Naive thymus-derived CD4-positive, alpha-beta T cell (primary cell): Measurements from ENCODE around the gene TMEM178B. TPM values are rescaled to one million over a fixed set of nuclear protein-coding genes. Genes with fewer than 3 reads are reported as not detected.

Source experiments
- ATAC-seq: fragments of 150-1000 bp; cut with Tn5 transposase; 2 replicates; pipeline ENCODE4 v1.10.0; 2021; ENCODE audit warnings: mild to moderate bottlenecking, moderate library complexity
- CTCF ChIA-PET: fragments of 350-600 bp; sonication (Branson Sonifier 250); formaldehyde crosslinking; loops from one replicate; lab custom pipeline; 2021; ENCODE audit warnings: antibody characterized with exemption; lab: Charles Lee
- POLR2A ChIA-PET: fragments of 350-600 bp; sonication (Branson Sonifier 250); formaldehyde crosslinking; loops from one replicate; lab custom pipeline; 2021; ENCODE audit warnings: antibody characterized with exemption, inconsistent platforms; lab: Charles Lee
- DNase-seq, 9 donors: peaks; one replicate each; pipeline versions ENCODE4 v3.0.0 to v3.0.0-alpha.2; 2020 to 2022; ENCODE audit warnings: mixed read lengths in 1 of 9
- H3K27ac ChIP-seq: one replicate; pipeline ENCODE4 v1.7.0; 2013; ENCODE audit warnings: mild to moderate bottlenecking, low read depth, low read length, moderate library complexity
- H3K27me3 ChIP-seq, 2 donors: one replicate each; pipeline ENCODE4 v1.7.0; 2013; ENCODE audit warnings: low read length in 2 of 2, mild to moderate bottlenecking in 2 of 2, moderate library complexity in 2 of 2; ENCODE audit not compliant: control insufficient read depth in 2 of 2, insufficient read depth in 2 of 2
- H3K36me3 ChIP-seq, 3 experiments: 1 replicate in 2 of 3; 2 replicates in 1 of 3; pipeline ENCODE4 v1.7.0; 2013; ENCODE audit warnings: low read length in 3 of 3, mild to moderate bottlenecking in 3 of 3, moderate library complexity in 1 of 3; ENCODE audit not compliant: insufficient read depth in 3 of 3, control insufficient read depth in 2 of 3
- H3K4me1 ChIP-seq, 2 donors: one replicate each; pipeline ENCODE4 v1.7.0; 2013; ENCODE audit warnings: low read length in 2 of 2, mild to moderate bottlenecking in 2 of 2, moderate library complexity in 1 of 2; ENCODE audit not compliant: control insufficient read depth in 2 of 2, insufficient read depth in 2 of 2
- H3K4me3 ChIP-seq: 2 replicates; pipeline ENCODE4 v1.7.0; 2013; ENCODE audit warnings: mild to moderate bottlenecking, low read length
- H3K9me3 ChIP-seq, 3 experiments: 1 replicate in 2 of 3; 2 replicates in 1 of 3; pipeline ENCODE4 v1.7.0; 2013; ENCODE audit warnings: low read length in 3 of 3; ENCODE audit not compliant: control insufficient read depth in 2 of 3
- H3K27ac Mint-ChIP-seq, 9 donors: one replicate each; pipeline ENCODE4 v1.8.0; 2020 to 2022; ENCODE audit warnings: mixed read lengths in 9 of 9, mild to moderate bottlenecking in 8 of 9, moderate library complexity in 5 of 9, inconsistent platforms in 2 of 9
- H3K27me3 Mint-ChIP-seq, 5 donors: one replicate each; pipeline ENCODE4 v1.8.0; 2021 to 2022; ENCODE audit warnings: mixed read lengths in 5 of 5, mild to moderate bottlenecking in 1 of 5
- H3K36me3 Mint-ChIP-seq, 5 donors: one replicate each; pipeline ENCODE4 v1.8.0; 2020 to 2022; ENCODE audit warnings: mixed read lengths in 5 of 5, mild to moderate bottlenecking in 3 of 5, inconsistent platforms in 1 of 5
- H3K4me1 Mint-ChIP-seq, 7 donors: one replicate each; pipeline ENCODE4 v1.8.0; 2020 to 2022; ENCODE audit warnings: mixed read lengths in 7 of 7, mild to moderate bottlenecking in 3 of 7, inconsistent platforms in 1 of 7
- H3K4me3 Mint-ChIP-seq, 10 donors: one replicate each; pipeline ENCODE4 v1.8.0; 2020 to 2022; ENCODE audit warnings: mild to moderate bottlenecking in 10 of 10, mixed read lengths in 10 of 10, moderate library complexity in 6 of 10, inconsistent platforms in 2 of 10
- H3K9me3 Mint-ChIP-seq, 11 donors: one replicate each; pipeline ENCODE4 v1.8.0; 2020 to 2022; ENCODE audit warnings: mixed read lengths in 11 of 11, mild to moderate bottlenecking in 4 of 11, inconsistent platforms in 1 of 11, moderate library complexity in 1 of 11
- intact Hi-C, 2 donors: fragments of 100-400 bp; cut with micrococcal nuclease; formaldehyde crosslinking; loops; one replicate each; pipeline ENCODE4 v1.15.1; 2023
- polyA plus RNA-seq, 2 donors: library from polyadenylated mRNA; unstranded; fragments of 300-500 nt; fragmentation: Illumina TruSeq; gene quantifications; one replicate each; pipeline ENCODE4 v1.2.3, GENCODE V29; 2021
- total RNA-seq, 6 experiments: library from RNA in 5 of 6; stranded (reverse) in 5 of 6; gene quantifications; 1 replicate in 5 of 6; 2 replicates in 1 of 6; pipeline ENCODE4 v1.2.3 and lab custom pipeline; 2021 to 2026

The TMEM178B gene
- total and polyA plus RNA-seq, 7 experiments from 2014 or later: 0.05 to 3.0 (median 0.10) TPM; not detected in 4

GRCh38 chr7:141158561-141158960 lies 84.7 kb downstream of the TMEM178B start:
- Histone ChIP-seq H3K4me3 (no peak overlapping the region), H3K36me3 (no peaks in the 10 kb centered on the region), H3K9me3 (no peaks in the 10 kb centered on the region), H3K27ac (no peak overlapping the region), H3K27me3 (no peaks in the 10 kb centered on the region), H3K4me1 (no peaks in the 10 kb centered on the region)
- CTCF ChIA-PET: no interaction called here
- H3K9me3 Mint-ChIP-seq: peaks cover 0 to 4% (median 0%) of the 10 kb centered on the region in 11 donors
- no peak for ATAC-seq
- peaks cover 0 to 5% (median 0%) of the 10 kb centered on the region in 7 donors for H3K4me1 Mint-ChIP-seq
- no peak for DNase-seq
- H3K4me3 Mint-ChIP-seq: no peak overlapping the region
- H3K27ac Mint-ChIP-seq: no peak overlapping the region
- POLR2A ChIA-PET: no interaction called here
- peaks cover 0 to 30% (median 17%) of the 10 kb centered on the region in 5 donors for H3K27me3 Mint-ChIP-seq
- peaks cover 0 to 4% (median 0%) of the 10 kb centered on the region in 5 donors for H3K36me3 Mint-ChIP-seq
- intact Hi-C loops: no loop called here

GRCh38 chr7:141160246-141160860 lies 86.5 kb downstream of the TMEM178B start:
- intact Hi-C loops: no loop called here
- Mint-ChIP-seq H3K36me3 (peaks cover 0 to 4% (median 0%) of the 10 kb centered on the region in 5 donors), H3K27me3 (peaks cover 0 to 30% (median 21%) of the 10 kb centered on the region in 5 donors), H3K27ac (no peak overlapping the region), H3K4me1 (peaks cover 0 to 5% (median 0%) of the 10 kb centered on the region in 7 donors), H3K9me3 (peaks cover 0 to 4% (median 0%) of the 10 kb centered on the region in 11 donors), H3K4me3 (no peak overlapping the region)
- Histone ChIP-seq H3K4me3 (no peak overlapping the region), H3K27ac (no peak overlapping the region), H3K36me3 (no peaks in the 10 kb centered on the region), H3K27me3 (no peaks in the 10 kb centered on the region), H3K9me3 (no peaks in the 10 kb centered on the region), H3K4me1 (no peaks in the 10 kb centered on the region)
- ChIA-PET CTCF (no interaction called here), POLR2A (interaction anchor here (0.6 kb wide), 1 partner anchor 38 kb away, joined by 3 read pairs; no protein-coding TSS in a partner anchor)
- ATAC-seq (no peak), DNase-seq (no peak)

GRCh38 chr7:141161550-141162535 lies 88.0 kb downstream of the TMEM178B start:
- no peak overlapping the region for H3K4me3 Mint-ChIP-seq
- Histone ChIP-seq H3K4me1 (no peaks in the 10 kb centered on the region), H3K4me3 (no peak overlapping the region), H3K27me3 (no peaks in the 10 kb centered on the region), H3K27ac (no peak overlapping the region), H3K9me3 (no peaks in the 10 kb centered on the region), H3K36me3 (no peaks in the 10 kb centered on the region)
- peaks cover 0 to 27% (median 23%) of the 10 kb centered on the region in 5 donors for H3K27me3 Mint-ChIP-seq
- H3K36me3 Mint-ChIP-seq: peaks cover 0 to 4% (median 0%) of the 10 kb centered on the region in 5 donors
- POLR2A ChIA-PET: no interaction called here
- H3K4me1 Mint-ChIP-seq: peaks cover 0 to 5% (median 0%) of the 10 kb centered on the region in 7 donors
- DNase-seq (no peak), ATAC-seq (no peak)
- H3K9me3 Mint-ChIP-seq: peaks cover 0 to 4% (median 0%) of the 10 kb centered on the region in 11 donors
- CTCF ChIA-PET: no interaction called here
- intact Hi-C loops: no loop called here
- peak overlapping the region in 1 of 9 donors; percentile 1 for H3K27ac Mint-ChIP-seq

- intact Hi-C loops: no loop called here
- no peaks in the 10 kb centered on the region for H3K9me3 ChIP-seq
- no peak overlapping the region for H3K4me3 ChIP-seq
- Mint-ChIP-seq H3K9me3 (peaks cover 0 to 7% (median 0%) of the 10 kb centered on the region in 11 donors), H3K27me3 (peaks cover 0 to 25% (median 18%) of the 10 kb centered on the region in 5 donors), H3K27ac (no peak overlapping the region), H3K4me1 (no peaks in the 10 kb centered on the region), H3K36me3 (peaks cover 0 to 4% (median 0%) of the 10 kb centered on the region in 5 donors), H3K4me3 (no peak overlapping the region)
- DNase-seq (no peak), ATAC-seq (no peak)
- ChIA-PET CTCF (no interaction called here), POLR2A (no interaction called here)
- no peaks in the 10 kb centered on the region for H3K36me3 ChIP-seq
- H3K27me3 ChIP-seq: no peaks in the 10 kb centered on the region
- no peak overlapping the region for H3K27ac ChIP-seq
- no peaks in the 10 kb centered on the region for H3K4me1 ChIP-seq
Measured at GRCh38 chr7:141165521-141165920, 91.7 kb downstream of the TMEM178B start.

- no peak overlapping the region for H3K4me3 Mint-ChIP-seq
- ATAC-seq (no peak), DNase-seq (no peak)
- Histone ChIP-seq H3K4me1 (no peaks in the 10 kb centered on the region), H3K9me3 (no peaks in the 10 kb centered on the region), H3K36me3 (no peaks in the 10 kb centered on the region), H3K27me3 (no peaks in the 10 kb centered on the region), H3K4me3 (no peak overlapping the region), H3K27ac (no peak overlapping the region)
- H3K36me3 Mint-ChIP-seq: peaks cover 0 to 4% (median 0%) of the 10 kb centered on the region in 5 donors
- H3K9me3 Mint-ChIP-seq: peaks cover 0 to 7% (median 0%) of the 10 kb centered on the region in 11 donors
- H3K4me1 Mint-ChIP-seq: no peaks in the 10 kb centered on the region
- ChIA-PET POLR2A (no interaction called here), CTCF (no interaction called here)
- intact Hi-C loops: no loop called here
- peaks cover 0 to 28% (median 15%) of the 10 kb centered on the region in 5 donors for H3K27me3 Mint-ChIP-seq
- H3K27ac Mint-ChIP-seq: no peak overlapping the region
Measured at GRCh38 chr7:141166926-141167325, 93.1 kb downstream of the TMEM178B start.

- Mint-ChIP-seq H3K4me1 (no peaks in the 10 kb centered on the region), H3K9me3 (peaks cover 0 to 7% (median 0%) of the 10 kb centered on the region in 11 donors), H3K27ac (no peak overlapping the region), H3K4me3 (no peak overlapping the region), H3K27me3 (peaks cover 0 to 28% (median 12%) of the 10 kb centered on the region in 5 donors), H3K36me3 (peaks cover 0 to 4% (median 0%) of the 10 kb centered on the region in 5 donors)
- Histone ChIP-seq H3K4me1 (no peaks in the 10 kb centered on the region), H3K9me3 (no peaks in the 10 kb centered on the region), H3K27ac (no peak overlapping the region), H3K27me3 (no peaks in the 10 kb centered on the region), H3K4me3 (no peak overlapping the region), H3K36me3 (no peaks in the 10 kb centered on the region)
- ATAC-seq (no peak), DNase-seq (no peak)
- intact Hi-C loops: no loop called here
- CTCF ChIA-PET: no interaction called here
- POLR2A ChIA-PET: no interaction called here
Measured at GRCh38 chr7:141167381-141167964, 93.6 kb downstream of the TMEM178B start.
